ENCODE data around the gene CENPL.
"Not testable (repeated sequence)": the region's sequence is repeated elsewhere in the genome, so short reads cannot be mapped to it uniquely, and the experiment has no call there.

Gene CENPL

DNA sequence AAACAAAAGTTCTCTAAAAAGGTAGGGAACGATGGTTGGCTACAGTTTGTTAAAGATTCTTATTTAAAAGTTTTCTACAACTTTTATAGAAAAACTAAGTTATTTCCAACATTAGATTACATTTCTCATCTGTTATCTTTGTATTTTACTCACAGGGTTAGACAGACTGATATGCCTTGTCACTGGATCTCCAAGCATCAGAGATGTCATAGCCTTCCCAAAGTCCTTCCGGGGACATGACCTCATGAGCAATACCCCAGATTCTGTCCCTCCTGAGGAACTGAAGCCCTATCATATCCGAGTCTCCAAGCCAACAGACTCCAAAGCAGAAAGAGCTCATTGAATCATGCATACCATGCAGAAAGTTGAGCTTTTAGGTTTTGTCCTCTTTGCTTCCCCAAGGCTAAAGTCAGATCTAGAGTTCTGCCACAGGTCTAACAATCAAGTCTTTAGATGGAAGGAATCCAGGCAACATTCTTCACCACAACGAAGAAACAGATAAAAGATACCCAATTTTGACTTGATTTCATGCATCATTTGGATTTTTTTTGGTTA is 32.8 kb upstream of the CENPL start:
- DNase-seq (ENCODE audit: low read depth in 1 of 2, low spot score in 1 of 2), result no peak

DNA sequence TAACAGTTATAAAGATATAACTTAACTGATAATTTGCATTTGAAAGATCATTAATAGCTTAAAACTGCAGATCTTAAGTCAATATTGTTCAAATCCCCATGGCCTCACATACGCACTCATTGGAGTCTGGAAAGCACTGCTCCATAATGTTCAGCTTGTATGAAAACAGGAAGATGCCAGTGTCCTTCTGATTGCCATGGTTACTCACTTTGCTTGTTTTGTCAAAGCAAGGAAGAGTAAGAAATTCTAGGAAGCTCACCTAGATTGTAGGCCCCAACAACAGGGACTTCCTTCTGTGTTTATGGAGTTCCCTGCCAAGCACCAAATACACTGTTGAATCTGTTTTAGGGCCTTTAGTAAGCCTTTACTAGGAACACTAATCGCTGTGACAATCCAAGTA is 32.2 kb upstream of the CENPL start:
- no peak for DNase-seq (ENCODE audit: low read depth in 1 of 2, low spot score in 1 of 2)

- no peak for DNase-seq (ENCODE audit: low read depth in 1 of 2, low spot score in 1 of 2)
Observed at GRCh38 chr1:173856014-173856413, 31.3 kb upstream of the CENPL start.

GRCh38 chr1:173853074-173853473 is 28.4 kb upstream of the CENPL start:
- no peak for DNase-seq (ENCODE audit: low read depth in 1 of 2, low spot score in 1 of 2)

GRCh38 chr1:173852105-173852504 is 27.4 kb upstream of the CENPL start:
- no peak for DNase-seq (ENCODE audit: low read depth in 1 of 2, low spot score in 1 of 2)

DNA sequence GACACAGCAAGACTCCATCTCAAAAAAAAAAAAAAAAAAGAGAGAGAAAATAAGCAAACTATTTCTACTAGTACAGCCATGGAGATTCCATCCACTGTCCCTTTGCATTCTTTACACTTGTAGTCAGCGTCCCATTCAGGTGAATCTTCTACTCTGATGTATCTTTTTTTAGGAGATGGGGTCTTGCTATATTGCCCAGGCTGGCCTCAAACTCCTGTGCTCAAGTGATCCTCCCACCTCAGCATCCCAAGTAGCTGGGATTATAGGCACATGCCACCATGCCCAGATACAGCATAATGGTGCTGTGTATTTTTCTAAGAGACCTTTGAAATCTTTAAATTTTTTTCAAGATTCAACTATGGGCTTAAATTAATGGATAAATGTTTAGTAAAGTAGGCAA is 8.1 kb upstream of the CENPL start:
- DNase-seq (ENCODE audit: low read depth in 1 of 2, low spot score in 1 of 2), result no peak

DNA sequence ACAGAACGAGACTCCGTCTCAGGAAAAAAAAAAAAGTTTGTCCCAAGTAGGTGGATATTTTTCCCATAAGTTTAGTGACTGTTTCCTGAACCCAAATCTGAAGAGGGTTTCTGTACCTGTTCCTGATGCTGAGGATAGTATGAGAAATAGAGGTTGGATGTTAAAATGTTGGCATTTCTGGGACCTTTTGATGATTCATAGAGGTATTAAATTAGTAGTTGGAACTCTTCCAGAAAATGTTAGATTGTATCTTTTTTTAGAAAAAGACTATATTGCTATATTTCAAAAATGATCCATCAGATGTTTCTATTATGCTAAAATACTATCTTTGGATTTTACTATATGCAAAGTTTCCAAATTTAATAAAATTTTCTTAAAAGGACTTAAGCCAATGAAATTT is 2.9 kb upstream of the CENPL start:
- DNase-seq (ENCODE audit: low read depth in 1 of 2, low spot score in 1 of 2), result no peak

- DNase-seq (ENCODE audit: low read depth in 1 of 2, low spot score in 1 of 2), result no peak
Observed at GRCh38 chr1:173823781-173824314, 835 bp downstream of the CENPL start.

GRCh38 chr1:173821680-173822079 is 3.0 kb downstream of the CENPL start:
- DNase-seq (ENCODE audit: low read depth in 1 of 2, low spot score in 1 of 2), result no peak

DNA sequence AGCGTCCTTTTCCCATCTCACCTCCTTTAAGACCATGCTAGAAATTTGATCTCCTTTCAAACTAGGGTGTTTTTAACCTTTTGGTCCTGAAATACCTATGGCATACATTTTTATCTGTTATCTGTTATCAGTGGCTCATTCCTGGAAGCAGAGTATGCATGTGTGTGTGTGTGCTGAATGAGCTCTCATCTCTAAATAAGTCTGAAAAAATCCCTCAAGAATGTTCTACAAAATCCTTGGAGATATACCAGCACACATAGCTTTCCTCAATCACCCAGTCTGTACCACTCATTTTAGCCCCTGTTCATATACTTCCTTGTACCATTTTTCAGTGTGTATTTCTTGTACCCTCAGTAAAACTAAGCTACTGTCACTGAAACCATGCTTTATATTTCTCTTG is 6.2 kb downstream of the CENPL start:
- no peak for DNase-seq (ENCODE audit: low read depth in 1 of 2, low spot score in 1 of 2)

GRCh38 chr1:173813654-173814053 is 11.0 kb downstream of the CENPL start:
- DNase-seq (ENCODE audit: low read depth in 1 of 2, low spot score in 1 of 2), result not testable (repeated sequence)

DNA sequence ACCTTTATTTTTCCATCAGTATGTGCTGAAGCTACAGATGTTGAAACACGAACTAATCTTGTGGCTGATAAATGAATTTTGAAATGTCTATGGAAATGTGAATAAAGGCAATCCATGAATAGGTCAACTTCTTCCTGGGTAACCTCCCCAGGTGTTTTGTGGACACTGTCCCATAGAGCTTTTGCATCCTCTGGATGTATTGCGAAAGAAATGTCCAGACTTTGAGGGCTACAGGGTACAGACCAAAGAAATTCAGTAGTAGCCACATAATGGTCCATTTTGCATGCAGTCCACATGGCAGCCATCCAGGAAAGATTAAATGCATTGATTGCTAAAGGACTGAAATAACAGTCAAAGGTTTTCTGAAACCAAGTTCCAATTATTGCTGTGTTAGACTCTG is 21.7 kb downstream of the CENPL start:
- no peak for DNase-seq (ENCODE audit: low read depth in 1 of 2, low spot score in 1 of 2)

DNA sequence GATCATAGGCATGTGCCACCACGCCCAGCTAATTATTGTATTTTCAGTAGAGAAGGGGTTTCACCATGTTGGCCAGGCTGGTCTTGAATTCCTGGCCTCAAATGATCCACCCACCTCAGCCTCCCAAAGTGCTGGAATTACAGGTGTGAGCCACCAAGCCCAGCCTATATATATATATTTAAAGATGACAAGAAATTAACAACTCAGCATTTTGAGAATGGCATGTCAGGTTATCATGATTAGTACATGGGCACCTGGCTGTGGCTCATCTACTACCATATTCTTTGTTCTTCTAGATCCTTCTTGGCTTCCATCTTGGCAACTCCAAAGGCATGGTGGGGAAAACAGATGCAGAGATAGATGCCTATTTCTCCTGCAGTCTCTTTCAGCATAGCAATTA is 24.7 kb downstream of the CENPL start:
- not testable (repeated sequence) for DNase-seq (ENCODE audit: low read depth in 1 of 2, low spot score in 1 of 2)

- DNase-seq (ENCODE audit: low read depth in 1 of 2, low spot score in 1 of 2), result no peak
Observed at GRCh38 chr1:173798078-173798477, 26.6 kb downstream of the CENPL start.

DNA sequence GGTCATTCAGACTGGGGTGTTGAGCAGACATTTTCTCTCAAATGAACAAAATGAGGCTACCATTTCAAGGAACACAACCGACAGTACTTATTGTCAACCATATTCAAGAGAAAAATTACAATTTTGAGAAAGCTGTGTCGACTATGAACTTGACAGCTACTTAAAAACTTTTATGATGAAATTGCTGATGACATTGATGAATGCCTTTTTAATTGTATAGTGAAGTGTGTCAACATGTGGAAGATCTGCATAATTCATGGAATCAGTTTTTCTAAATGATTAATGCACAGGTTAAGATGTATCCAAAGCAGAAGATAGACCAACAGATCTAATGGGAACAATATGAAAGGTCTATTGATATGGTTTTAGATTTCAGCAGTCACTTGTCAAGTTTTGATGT is 34.8 kb downstream of the CENPL start:
- DNase-seq (ENCODE audit: low read depth in 1 of 2, low spot score in 1 of 2), result no peak

GRCh38 chr1:173784997-173785396 is 39.7 kb downstream of the CENPL start:
- DNase-seq (ENCODE audit: low read depth in 1 of 2, low spot score in 1 of 2), result no peak

DNA sequence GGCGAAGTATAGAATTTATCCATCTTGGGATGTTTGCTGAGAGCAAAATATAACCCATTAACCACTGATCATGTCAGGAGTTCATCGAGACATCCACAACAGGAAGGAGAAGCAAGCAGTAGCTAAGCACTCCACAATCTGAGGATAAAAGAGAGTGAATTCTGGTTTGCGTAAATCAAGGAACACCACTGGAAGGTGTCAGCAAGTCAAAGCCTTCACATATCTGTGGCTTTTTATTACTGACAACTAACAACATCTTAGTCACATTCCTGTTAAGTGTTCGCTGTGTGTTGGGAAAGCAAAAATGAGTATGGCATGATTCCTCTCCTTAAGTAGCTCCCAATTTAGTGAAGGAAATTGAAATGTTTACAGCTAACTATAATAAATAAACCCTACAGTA is 44.7 kb downstream of the CENPL start:
- DNase-seq (ENCODE audit: low read depth in 1 of 2, low spot score in 1 of 2), result no peak

DNA sequence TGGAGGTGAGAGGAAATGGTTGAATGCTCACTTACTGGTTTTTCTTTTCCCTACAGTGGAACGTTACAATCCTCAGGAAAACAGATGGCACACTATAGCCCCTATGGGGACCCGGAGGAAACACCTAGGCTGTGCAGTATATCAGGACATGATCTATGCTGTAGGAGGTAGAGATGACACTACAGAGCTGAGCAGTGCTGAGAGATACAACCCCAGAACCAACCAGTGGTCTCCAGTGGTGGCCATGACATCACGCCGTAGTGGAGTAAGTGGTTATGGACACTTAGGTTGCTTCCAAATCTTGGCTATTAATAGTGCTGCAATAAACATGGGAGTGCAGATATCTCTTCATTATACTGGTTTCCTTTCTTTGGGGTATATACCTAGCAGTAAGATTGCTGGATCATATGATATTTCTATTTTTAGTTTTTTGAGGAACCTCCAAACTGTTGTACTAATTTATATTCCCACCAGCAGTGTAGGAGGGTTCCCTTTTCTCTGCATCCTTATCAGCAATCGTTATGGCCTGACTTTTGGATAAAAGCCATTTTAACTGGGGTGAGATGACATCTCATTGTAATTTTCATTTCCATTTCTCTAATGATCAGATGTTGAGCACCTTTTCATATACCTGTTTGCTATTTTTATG is 49.0 kb downstream of the CENPL start:
- DNase-seq (ENCODE audit: low read depth in 1 of 2, low spot score in 1 of 2), result no peak

- DNase-seq (ENCODE audit: low read depth in 1 of 2, low spot score in 1 of 2), result no peak
Observed at GRCh38 chr1:173771560-173771959, 53.1 kb downstream of the CENPL start.

DNA sequence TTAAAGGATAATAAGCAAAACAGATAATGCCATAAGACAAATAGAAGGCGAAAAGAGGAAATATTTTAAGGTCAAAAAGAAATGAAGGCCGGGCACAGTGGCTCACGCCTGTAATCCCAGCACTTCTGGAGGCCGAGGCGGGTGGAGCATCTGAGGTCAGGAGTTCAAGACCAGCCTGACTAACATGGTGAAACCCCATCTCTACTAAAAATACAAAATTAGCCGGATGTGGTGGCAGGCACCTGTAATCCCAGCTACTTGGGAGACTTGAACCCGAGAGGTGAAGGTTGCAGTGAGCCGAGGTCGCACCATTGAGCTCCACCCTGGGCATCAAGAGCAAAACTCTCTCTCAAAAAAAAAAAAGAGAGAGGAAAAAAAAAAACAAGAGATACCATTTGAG is 54.4 kb downstream of the CENPL start:
- DNase-seq (ENCODE audit: low read depth in 1 of 2, low spot score in 1 of 2), result not testable (repeated sequence)

- DNase-seq (ENCODE audit: low read depth in 1 of 2, low spot score in 1 of 2), result no peak
Observed at GRCh38 chr1:173768827-173769226, 55.9 kb downstream of the CENPL start.

DNA sequence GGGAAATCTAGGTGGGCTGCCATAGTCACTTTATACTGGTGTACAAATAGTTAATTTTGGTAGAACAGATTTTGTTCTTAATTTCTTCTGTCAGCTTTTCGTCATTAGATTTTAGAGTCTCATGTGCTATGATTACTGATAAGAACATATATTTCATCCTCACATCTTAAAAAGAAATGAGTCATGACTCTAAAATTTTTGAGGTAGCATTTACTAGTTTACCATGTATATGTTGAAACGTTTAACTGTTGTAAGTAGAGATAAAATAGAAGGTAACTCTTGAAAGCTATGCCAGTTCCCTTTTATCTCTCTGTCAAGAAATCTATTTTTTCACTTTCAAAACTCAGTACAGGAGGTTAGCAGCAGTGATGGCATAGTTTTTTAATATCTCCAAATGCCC is 56.5 kb downstream of the CENPL start:
- DNase-seq (ENCODE audit: low read depth in 1 of 2, low spot score in 1 of 2), result no peak

DNA sequence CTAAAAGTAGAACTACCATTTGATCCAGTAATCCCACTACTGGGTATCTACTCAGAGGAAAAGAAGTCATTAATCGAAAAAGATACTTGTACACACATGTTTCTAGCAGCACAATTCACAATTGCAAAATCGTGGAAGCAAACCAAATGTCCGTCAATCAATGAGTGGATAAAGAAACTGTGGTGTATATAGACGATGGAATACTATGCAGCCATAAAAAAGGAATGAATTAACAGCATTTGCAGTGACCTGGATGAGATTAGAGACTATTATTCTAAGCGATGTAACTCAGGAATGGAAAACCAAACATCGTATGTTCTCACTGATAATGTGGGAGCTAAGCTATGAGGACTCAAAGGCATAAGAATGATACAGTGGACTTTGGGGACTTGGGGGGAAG is 60.4 kb downstream of the CENPL start:
- DNase-seq (ENCODE audit: low read depth in 1 of 2, low spot score in 1 of 2), result not testable (repeated sequence)
